ENCODE results near the gene RNASE8. TPM values are rescaled to one million over a fixed set of nuclear protein-coding genes. Genes with fewer than 3 reads are reported as not detected.

RNASE8 gene
- total and polyA plus RNA-seq, 2 experiments from 2014 or later = not detected

DNA sequence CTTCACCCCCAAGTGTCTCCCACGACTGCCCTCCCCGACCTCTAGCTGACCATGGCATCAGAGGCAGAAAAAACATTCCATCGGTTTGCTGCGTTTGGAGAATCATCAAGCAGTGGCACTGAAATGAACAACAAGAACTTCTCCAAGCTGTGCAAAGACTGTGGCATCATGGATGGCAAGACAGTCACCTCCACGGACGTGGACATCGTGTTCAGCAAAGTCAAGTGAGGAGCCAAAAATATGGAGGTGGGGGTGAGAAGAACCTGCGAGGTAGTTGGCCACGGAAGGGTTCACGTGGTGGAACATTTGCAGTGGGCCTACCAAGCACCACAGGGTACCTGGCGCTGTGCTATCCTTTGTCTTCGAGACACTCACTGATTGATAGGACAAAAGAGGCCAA is 27.1 kb upstream of the RNASE8 start:
- no peak for DNase-seq (ENCODE audit: low spot score)
- peaks cover 12% of the 10 kb centered on the region for H3K4me1 ChIP-seq (ENCODE audit: insufficient read depth)
- H3K27me3 ChIP-seq = no peaks in the 10 kb centered on the region
- TF ChIP-seq EZH2 (IDR thresholded peaks at IDR 0.05; ENCODE audit: borderline replicate concordance) = no peak
- H3K4me2 ChIP-seq = no peak overlapping the region
- H3K9me2 ChIP-seq (replicated peaks; ENCODE audit: insufficient read depth) = no peaks in the 10 kb centered on the region
- H2AFZ ChIP-seq = no peak overlapping the region
- 88% methylated on average over 12 of the region's 12 CpGs for WGBS (ENCODE audit: low lambda C conversion rate, missing lambda C conversion rate)
- no peaks in the 10 kb centered on the region for H4K20me1 ChIP-seq (ENCODE audit: insufficient read depth, poor library complexity, severe bottlenecking)
- no peaks in the 10 kb centered on the region for H3K9me3 ChIP-seq (ENCODE audit: low read depth)
- no peaks in the 10 kb centered on the region for H3K36me3 ChIP-seq (replicated peaks; ENCODE audit: insufficient read depth, low read depth)
- no peaks in the 10 kb centered on the region for H3K79me2 ChIP-seq
- no peak overlapping the region for H3K27ac ChIP-seq
- no peak overlapping the region for H3K4me3 ChIP-seq

DNA sequence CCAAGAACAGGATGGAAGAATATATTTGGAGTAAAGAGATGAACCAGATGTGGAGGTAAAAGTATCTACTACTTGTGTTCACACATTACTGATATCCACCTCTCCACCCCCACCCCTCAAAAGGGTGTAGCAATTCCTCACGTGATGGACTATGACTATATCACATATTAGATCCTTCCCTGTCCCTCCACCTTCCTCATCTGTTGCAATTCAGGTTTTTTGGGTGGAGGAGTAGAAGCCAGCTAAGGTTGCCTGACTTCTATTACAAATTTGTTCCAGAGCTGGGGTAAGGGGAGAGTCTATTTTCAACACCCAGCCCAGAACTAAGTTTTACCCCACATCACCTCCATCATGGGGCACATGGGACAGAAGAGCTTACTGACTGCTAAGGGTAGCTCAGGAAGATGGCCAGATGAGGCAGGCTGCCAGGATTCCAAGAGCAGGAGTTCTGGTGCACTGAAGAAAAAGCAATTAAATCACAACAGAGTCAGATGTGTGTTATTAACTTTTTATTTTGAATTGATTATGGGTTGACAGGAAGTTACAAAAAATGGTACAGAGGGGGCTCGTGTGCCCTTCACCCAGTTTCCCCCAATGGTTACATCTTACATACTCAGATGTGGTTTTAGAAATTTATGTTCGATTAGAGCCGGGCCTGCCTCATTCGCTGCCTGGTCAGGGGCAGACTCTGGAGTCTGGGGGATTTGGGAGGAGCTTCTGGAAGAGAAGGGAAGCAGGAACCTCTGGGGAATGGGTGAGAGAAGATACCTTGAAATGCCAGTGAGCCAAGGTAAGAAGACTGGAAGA is 25.1 kb upstream of the RNASE8 start:
- Histone ChIP-seq H3K9me2 (replicated peaks; ENCODE audit: insufficient read depth) (no peaks in the 10 kb centered on the region), H3K9me3 (ENCODE audit: low read depth) (no peaks in the 10 kb centered on the region), H3K4me3 (no peak overlapping the region), H3K4me1 (ENCODE audit: insufficient read depth) (no peaks in the 10 kb centered on the region), H3K79me2 (no peaks in the 10 kb centered on the region), H3K27me3 (no peaks in the 10 kb centered on the region), H3K4me2 (no peak overlapping the region), H4K20me1 (ENCODE audit: insufficient read depth, poor library complexity, severe bottlenecking) (no peaks in the 10 kb centered on the region), H3K27ac (no peak overlapping the region), H2AFZ (no peak overlapping the region), H3K36me3 (replicated peaks; ENCODE audit: insufficient read depth, low read depth) (no peaks in the 10 kb centered on the region)
- 89% methylated on average over 5 of the region's 5 CpGs for WGBS (ENCODE audit: low lambda C conversion rate, missing lambda C conversion rate)
- DNase-seq (ENCODE audit: low spot score) = no peak
- TF ChIP-seq, protein P1, sequence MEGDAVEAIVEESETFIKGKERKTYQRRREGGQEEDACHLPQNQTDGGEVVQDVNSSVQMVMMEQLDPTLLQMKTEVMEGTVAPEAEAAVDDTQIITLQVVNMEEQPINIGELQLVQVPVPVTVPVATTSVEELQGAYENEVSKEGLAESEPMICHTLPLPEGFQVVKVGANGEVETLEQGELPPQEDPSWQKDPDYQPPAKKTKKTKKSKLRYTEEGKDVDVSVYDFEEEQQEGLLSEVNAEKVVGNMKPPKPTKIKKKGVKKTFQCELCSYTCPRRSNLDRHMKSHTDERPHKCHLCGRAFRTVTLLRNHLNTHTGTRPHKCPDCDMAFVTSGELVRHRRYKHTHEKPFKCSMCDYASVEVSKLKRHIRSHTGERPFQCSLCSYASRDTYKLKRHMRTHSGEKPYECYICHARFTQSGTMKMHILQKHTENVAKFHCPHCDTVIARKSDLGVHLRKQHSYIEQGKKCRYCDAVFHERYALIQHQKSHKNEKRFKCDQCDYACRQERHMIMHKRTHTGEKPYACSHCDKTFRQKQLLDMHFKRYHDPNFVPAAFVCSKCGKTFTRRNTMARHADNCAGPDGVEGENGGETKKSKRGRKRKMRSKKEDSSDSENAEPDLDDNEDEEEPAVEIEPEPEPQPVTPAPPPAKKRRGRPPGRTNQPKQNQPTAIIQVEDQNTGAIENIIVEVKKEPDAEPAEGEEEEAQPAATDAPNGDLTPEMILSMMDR (IDR thresholded peaks at IDR 0.05; ENCODE audit: poor library complexity) = no peak
- TF ChIP-seq EZH2 (IDR thresholded peaks at IDR 0.05; ENCODE audit: borderline replicate concordance) = no peak
- TF ChIP-seq EZH2phosphoT487 (IDR thresholded peaks at IDR 0.05; ENCODE audit: low read depth, severe bottlenecking, unreplicated experiment) = no peak

DNA sequence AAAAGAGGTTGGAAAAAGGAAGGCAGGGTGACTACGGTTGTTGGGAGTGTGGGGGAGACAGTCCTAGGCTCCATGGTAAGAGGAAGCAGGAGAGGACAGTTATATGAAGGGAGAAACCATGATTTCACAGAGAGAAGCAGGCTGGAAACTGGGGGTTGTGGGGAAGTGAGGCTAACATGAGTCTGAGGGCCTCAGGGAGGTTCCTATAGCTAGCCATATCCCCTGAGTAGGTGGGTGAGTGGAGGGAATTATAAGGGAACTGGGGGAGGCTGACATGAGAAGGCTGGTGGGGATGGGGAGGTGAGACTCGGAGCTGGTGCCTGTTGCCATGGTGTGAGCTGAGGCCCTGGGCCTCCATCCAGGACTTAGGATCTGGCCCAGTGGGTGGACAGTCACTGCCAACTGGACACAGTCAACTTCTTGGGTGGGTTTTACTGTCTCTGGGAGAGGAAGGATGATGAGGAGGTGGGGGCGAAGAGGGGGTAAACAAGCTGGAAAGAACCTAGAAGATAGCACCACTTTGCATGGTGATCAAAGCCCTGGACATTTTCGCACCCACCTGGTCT is 24.4 kb upstream of the RNASE8 start:
- no peaks in the 10 kb centered on the region for H3K27me3 ChIP-seq
- TF ChIP-seq, protein P1 (IDR thresholded peaks at IDR 0.05; ENCODE audit: poor library complexity) = no peak
- TF ChIP-seq EZH2phosphoT487 (IDR thresholded peaks at IDR 0.05; ENCODE audit: low read depth, severe bottlenecking, unreplicated experiment) = no peak
- no peak for TF ChIP-seq EZH2 (IDR thresholded peaks at IDR 0.05; ENCODE audit: borderline replicate concordance)
- H3K79me2 ChIP-seq = no peaks in the 10 kb centered on the region
- DNase-seq (ENCODE audit: low spot score) = no peak
- no peaks in the 10 kb centered on the region for H3K9me3 ChIP-seq (ENCODE audit: low read depth)
- H3K36me3 ChIP-seq (replicated peaks; ENCODE audit: insufficient read depth, low read depth) = no peaks in the 10 kb centered on the region
- no peaks in the 10 kb centered on the region for H4K20me1 ChIP-seq (ENCODE audit: insufficient read depth, poor library complexity, severe bottlenecking)
- no peaks in the 10 kb centered on the region for H3K9me2 ChIP-seq (replicated peaks; ENCODE audit: insufficient read depth)
- H3K4me1 ChIP-seq (ENCODE audit: insufficient read depth) = peaks cover 2% of the 10 kb centered on the region
- no peak overlapping the region for H3K4me3 ChIP-seq
- H3K4me2 ChIP-seq = no peak overlapping the region
- no peak overlapping the region for H3K27ac ChIP-seq
- 93% methylated on average over 4 of the region's 4 CpGs for WGBS (ENCODE audit: low lambda C conversion rate, missing lambda C conversion rate)
- no peak overlapping the region for H2AFZ ChIP-seq

DNA sequence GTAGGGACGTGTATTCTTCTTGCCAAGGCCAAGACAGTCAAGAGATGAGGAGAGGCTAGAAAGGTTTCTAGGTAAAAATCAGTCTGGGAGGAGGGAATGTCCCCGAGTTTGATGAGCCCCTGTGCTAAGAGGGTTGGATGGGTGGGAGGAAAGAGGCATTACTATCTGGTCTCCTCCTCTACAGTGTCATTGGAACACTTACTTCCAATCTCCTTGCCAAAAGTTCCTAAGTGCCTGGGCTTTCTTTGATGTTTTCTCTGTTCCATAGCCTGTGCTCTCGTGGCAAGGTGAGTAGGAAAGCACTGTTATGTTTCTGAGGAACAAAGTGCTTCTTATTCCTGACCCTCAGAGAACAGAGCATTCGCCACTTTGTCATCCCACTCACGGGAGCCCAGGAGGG is 22.9 kb upstream of the RNASE8 start, which contains the start of gene RNASE13:
Gene RNASE13 (minus strand): TSS at position 101 of the 400 bp plus-strand sequence. CDS start 519 bp downstream, outside the sequence.
- H2AFZ ChIP-seq = no peak within 1 kb of the TSS
- 79% methylated on average over 5 of the region's 5 CpGs for WGBS (ENCODE audit: low lambda C conversion rate, missing lambda C conversion rate)
- H3K27me3 ChIP-seq = no peaks in the 10 kb centered on the region
- no peak within 1 kb of the TSS for H3K27ac ChIP-seq
- no peaks in the 10 kb centered on the region for H3K79me2 ChIP-seq
- H3K36me3 ChIP-seq (replicated peaks; ENCODE audit: insufficient read depth, low read depth) = no peaks in the 10 kb centered on the region
- H3K4me3 ChIP-seq = no peak within 1 kb of the TSS
- no peak for DNase-seq (ENCODE audit: low spot score)
- no peaks in the 10 kb centered on the region for H4K20me1 ChIP-seq (ENCODE audit: insufficient read depth, poor library complexity, severe bottlenecking)
- TF ChIP-seq, protein P1 (IDR thresholded peaks at IDR 0.05; ENCODE audit: poor library complexity) = no peak
- TF ChIP-seq EZH2 (IDR thresholded peaks at IDR 0.05; ENCODE audit: borderline replicate concordance) (no peak), EZH2phosphoT487 (IDR thresholded peaks at IDR 0.05; ENCODE audit: low read depth, severe bottlenecking, unreplicated experiment) (no peak)
- peaks cover 16% of the 10 kb centered on the region for H3K4me1 ChIP-seq (ENCODE audit: insufficient read depth)
- no peaks in the 10 kb centered on the region for H3K9me3 ChIP-seq (ENCODE audit: low read depth)
- no peaks in the 10 kb centered on the region for H3K9me2 ChIP-seq (replicated peaks; ENCODE audit: insufficient read depth)
- H3K4me2 ChIP-seq = no peak within 1 kb of the TSS
